Natural killer cell (primary cell): ENCODE data around the gene PAQR3. TPM values are rescaled to one million over a fixed set of nuclear protein-coding genes. Genes with fewer than 3 reads are reported as not detected.

Source experiments
- ATAC-seq, 3 donors: fragments of 150-1000 bp in 2 of 3; fragments of 200-7000 bp in 1 of 3; cut with Tn5 transposase; 1 replicate in 1 of 3; 2 replicates in 2 of 3; pipeline ENCODE4 v1.10.0; 2021; ENCODE audit warnings: mild to moderate bottlenecking in 2 of 3, moderate library complexity in 2 of 3
- DNase-seq, 2 donors: peaks; one replicate each; pipeline versions ENCODE4 v3.0.0 to v3.0.0-alpha.2; 2013 to 2021; ENCODE audit warnings: mixed read lengths in 1 of 2
- H3K27ac ChIP-seq: one replicate; pipeline ENCODE4 v1.5.1; 2013; ENCODE audit warnings: mild to moderate bottlenecking, low read length
- H3K27me3 ChIP-seq: one replicate; pipeline ENCODE4 v1.6.1; 2013; ENCODE audit warnings: low read length; ENCODE audit not compliant: control insufficient read depth, insufficient read depth
- H3K36me3 ChIP-seq: one replicate; pipeline ENCODE4 v1.6.1; 2013; ENCODE audit warnings: low read length; ENCODE audit not compliant: control insufficient read depth, insufficient read depth
- H3K4me1 ChIP-seq: one replicate; pipeline ENCODE4 v1.6.1; 2013; ENCODE audit warnings: low read length; ENCODE audit not compliant: control insufficient read depth, insufficient read depth
- H3K4me3 ChIP-seq: one replicate; pipeline ENCODE4 v1.5.1; 2013; ENCODE audit warnings: low read length
- H3K9me3 ChIP-seq: one replicate; pipeline ENCODE4 v1.6.1; 2013; ENCODE audit warnings: low read length; ENCODE audit not compliant: control insufficient read depth, insufficient read depth
- H3K27ac Mint-ChIP-seq, 2 donors: one replicate each; pipeline ENCODE4 v1.8.0; 2022; ENCODE audit warnings: mild to moderate bottlenecking in 2 of 2, mixed read lengths in 2 of 2, moderate library complexity in 1 of 2
- H3K27me3 Mint-ChIP-seq, 2 donors: one replicate each; pipeline ENCODE4 v1.8.0; 2022; ENCODE audit warnings: low read depth in 2 of 2, mixed read lengths in 2 of 2
- H3K36me3 Mint-ChIP-seq: one replicate; pipeline ENCODE4 v1.8.0; 2022; ENCODE audit warnings: mixed read lengths
- H3K4me1 Mint-ChIP-seq, 2 donors: one replicate each; pipeline ENCODE4 v1.8.0; 2022; ENCODE audit warnings: mixed read lengths in 2 of 2
- H3K4me3 Mint-ChIP-seq: one replicate; pipeline ENCODE4 v1.8.0; 2022; ENCODE audit warnings: mild to moderate bottlenecking, moderate library complexity, mixed read lengths
- H3K9me3 Mint-ChIP-seq, 2 donors: one replicate each; pipeline ENCODE4 v1.8.0; 2022; ENCODE audit warnings: mixed read lengths in 2 of 2
- WGBS: methylation state at CpG from one replicate; pipeline ENCODE4 v1.1.7; 2013; ENCODE audit warnings: missing lambda C conversion rate; ENCODE audit not compliant: insufficient coverage; 5-methylcytosine and 5-hydroxymethylcytosine counted together
- intact Hi-C: fragments of 100-400 bp; cut with micrococcal nuclease; formaldehyde crosslinking; loops from one replicate; pipeline ENCODE4 v1.14.2; 2022
- total RNA-seq, 4 donors: library from RNA; stranded (reverse); fragments of 120-200 nt in 1 of 4; gene quantifications; one replicate each; pipeline versions ENCODE4 v1.2.3 to v1.2.4, GENCODE V29; 2013 to 2022
- TF ChIP-seq, protein P1 (sequence below): fragments of 200-600 bp; IDR thresholded peaks from one replicate; pipeline ENCODE4 v1.8.0; 2022; ENCODE audit warnings: antibody characterized with exemption

PAQR3 gene
- total RNA-seq, 3 donors from 2014 or later (not counting 1 experiment from before 2014, with no cell fraction given), result 23.7 to 31.7 (median 24.2) TPM

DNA sequence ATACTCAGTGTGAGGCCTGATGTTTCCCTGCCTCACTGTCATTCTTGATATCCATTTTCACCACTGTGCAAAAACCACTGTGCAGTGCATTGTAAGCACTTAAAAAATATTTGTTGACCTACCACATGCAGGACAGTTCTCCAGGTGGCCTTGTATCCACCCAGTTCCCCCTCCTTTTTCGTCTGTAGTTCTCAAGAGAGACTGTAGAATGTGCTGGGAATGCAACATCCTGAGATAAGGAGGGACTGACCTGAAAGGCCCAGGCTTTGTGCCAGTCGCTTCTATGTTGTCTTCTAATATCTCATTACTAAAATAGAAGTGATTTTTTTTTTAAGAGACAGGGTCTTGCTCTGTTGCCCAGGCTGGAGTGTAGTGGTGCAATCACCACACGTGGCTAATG, 21.7 kb upstream of the PAQR3 start:
- intact Hi-C loops, result no loop called here
- WGBS, result 82% methylated on average over 2 of the region's 3 CpGs

GRCh38 chr4:78956975-78957374, 17.7 kb upstream of the PAQR3 start:
- no peak overlapping the region for H3K27ac Mint-ChIP-seq
- intact Hi-C loops, result no loop called here
- no peaks in the 10 kb centered on the region for H3K36me3 Mint-ChIP-seq
- H3K4me3 ChIP-seq, result no peak overlapping the region
- TF ChIP-seq, protein P1, sequence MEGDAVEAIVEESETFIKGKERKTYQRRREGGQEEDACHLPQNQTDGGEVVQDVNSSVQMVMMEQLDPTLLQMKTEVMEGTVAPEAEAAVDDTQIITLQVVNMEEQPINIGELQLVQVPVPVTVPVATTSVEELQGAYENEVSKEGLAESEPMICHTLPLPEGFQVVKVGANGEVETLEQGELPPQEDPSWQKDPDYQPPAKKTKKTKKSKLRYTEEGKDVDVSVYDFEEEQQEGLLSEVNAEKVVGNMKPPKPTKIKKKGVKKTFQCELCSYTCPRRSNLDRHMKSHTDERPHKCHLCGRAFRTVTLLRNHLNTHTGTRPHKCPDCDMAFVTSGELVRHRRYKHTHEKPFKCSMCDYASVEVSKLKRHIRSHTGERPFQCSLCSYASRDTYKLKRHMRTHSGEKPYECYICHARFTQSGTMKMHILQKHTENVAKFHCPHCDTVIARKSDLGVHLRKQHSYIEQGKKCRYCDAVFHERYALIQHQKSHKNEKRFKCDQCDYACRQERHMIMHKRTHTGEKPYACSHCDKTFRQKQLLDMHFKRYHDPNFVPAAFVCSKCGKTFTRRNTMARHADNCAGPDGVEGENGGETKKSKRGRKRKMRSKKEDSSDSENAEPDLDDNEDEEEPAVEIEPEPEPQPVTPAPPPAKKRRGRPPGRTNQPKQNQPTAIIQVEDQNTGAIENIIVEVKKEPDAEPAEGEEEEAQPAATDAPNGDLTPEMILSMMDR, result no peak
- H3K27me3 Mint-ChIP-seq, result peaks cover 19 to 20% of the 10 kb centered on the region in 2 donors
- H3K4me1 ChIP-seq, result no peaks in the 10 kb centered on the region
- H3K9me3 Mint-ChIP-seq, result no peaks in the 10 kb centered on the region
- H3K27ac ChIP-seq, result no peak overlapping the region
- H3K9me3 ChIP-seq, result no peaks in the 10 kb centered on the region
- no peak for DNase-seq
- no peak overlapping the region for H3K4me3 Mint-ChIP-seq
- ATAC-seq, result no peak
- no peaks in the 10 kb centered on the region for H3K4me1 Mint-ChIP-seq
- no peaks in the 10 kb centered on the region for H3K27me3 ChIP-seq
- WGBS, result 86% methylated on average over 3 of the region's 5 CpGs
- H3K36me3 ChIP-seq, result no peaks in the 10 kb centered on the region

More for the DNA sequence above, 21.7 kb upstream of the PAQR3 start:
- no peak overlapping the region for H3K27ac Mint-ChIP-seq
- no peak overlapping the region for H3K27ac ChIP-seq
- no peaks in the 10 kb centered on the region for H3K36me3 Mint-ChIP-seq
- H3K9me3 ChIP-seq, result no peaks in the 10 kb centered on the region
- no peaks in the 10 kb centered on the region for H3K4me1 Mint-ChIP-seq
- no peak for ATAC-seq
- no peaks in the 10 kb centered on the region for H3K27me3 ChIP-seq
- peaks cover 6 to 11% of the 10 kb centered on the region in 2 donors for H3K27me3 Mint-ChIP-seq
- no peak for DNase-seq
- H3K4me3 ChIP-seq, result no peak overlapping the region
- H3K4me3 Mint-ChIP-seq, result no peak overlapping the region
- no peaks in the 10 kb centered on the region for H3K9me3 Mint-ChIP-seq
- H3K36me3 ChIP-seq, result no peaks in the 10 kb centered on the region
- no peaks in the 10 kb centered on the region for H3K4me1 ChIP-seq
- TF ChIP-seq, protein P1, result no peak

DNA sequence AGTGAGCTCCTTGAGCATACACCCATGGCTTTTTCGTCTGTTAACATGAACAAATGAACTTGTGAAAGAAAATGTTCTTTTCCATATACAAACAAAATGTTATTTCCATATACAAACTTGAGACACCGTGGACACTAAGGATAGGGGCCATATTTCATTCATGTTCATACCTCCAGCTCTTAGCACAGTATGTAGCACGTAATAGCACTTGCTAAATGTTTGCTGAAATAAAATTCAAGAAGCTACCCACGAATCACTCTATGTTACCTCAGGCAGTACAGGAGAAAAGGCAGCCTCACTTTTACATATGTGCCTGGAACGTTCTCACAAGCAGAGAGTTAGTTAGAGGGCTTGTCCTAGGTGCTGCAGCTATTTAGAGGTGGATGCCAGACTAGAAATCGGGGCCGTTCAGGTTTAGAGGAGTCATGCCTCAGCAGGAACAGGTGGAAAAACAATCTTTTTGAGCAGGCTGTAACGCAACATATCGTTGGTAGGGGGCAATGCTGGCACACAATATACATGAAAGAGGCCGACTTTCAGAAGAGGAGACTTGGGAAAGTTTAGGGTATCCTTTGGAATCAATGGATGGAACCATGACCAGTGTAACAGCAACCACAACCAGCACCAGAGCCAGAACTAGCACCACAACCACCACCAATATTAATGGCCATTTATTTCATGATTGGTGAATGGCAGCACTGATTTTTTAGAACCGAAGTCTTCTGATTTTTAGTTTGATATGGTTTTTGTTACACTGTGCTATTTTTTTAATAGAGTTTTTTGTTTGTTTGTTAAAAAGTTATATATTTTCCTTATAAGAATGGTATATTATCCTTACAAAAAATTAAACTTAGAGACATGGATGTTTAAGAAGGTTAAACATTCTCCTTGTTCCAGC, 14.8 kb upstream of the PAQR3 start:
- intact Hi-C loops, result no loop called here
- DNase-seq, result peak in 1 of 2 donors; percentile 36
- WGBS, result 47% methylated on average over 10 of the region's 11 CpGs

More for the DNA sequence above, 14.8 kb upstream of the PAQR3 start:
- no peaks in the 10 kb centered on the region for H3K9me3 ChIP-seq
- H3K27ac ChIP-seq, result no peak overlapping the region
- H3K4me3 ChIP-seq, result no peak overlapping the region
- peak in 1 of 3 donors; percentile 40 for ATAC-seq
- Mint-ChIP-seq H3K27me3 (peaks cover 13 to 18% of the 10 kb centered on the region in 2 donors), H3K27ac (no peak overlapping the region), H3K4me3 (no peak overlapping the region), H3K9me3 (no peaks in the 10 kb centered on the region), H3K4me1 (no peaks in the 10 kb centered on the region), H3K36me3 (no peaks in the 10 kb centered on the region)
- H3K27me3 ChIP-seq, result no peaks in the 10 kb centered on the region
- TF ChIP-seq, protein P1, result no peak
- H3K4me1 ChIP-seq, result no peaks in the 10 kb centered on the region
- H3K36me3 ChIP-seq, result no peaks in the 10 kb centered on the region
